OCI-LY7 (cell line): Measurements from ENCODE around the gene IL12RB2. TPM values are rescaled to one million over a fixed set of nuclear protein-coding genes. Genes with fewer than 3 reads are reported as not detected.

Experiments
- BruUV-seq: library from RNA; stranded (reverse); fragments of 400-500 nt; replicated peaks from 2 replicates; lab custom pipeline; 2021; lab: Mats Ljungman, UMichigan
- CTCF ChIA-PET: fragments of 300-600 bp; sonication (Branson Sonifier 250); formaldehyde crosslinking; loops from one replicate; lab custom pipeline; 2022; ENCODE audit warnings: antibody characterized with exemption; ENCODE audit not compliant: unreplicated experiment; lab: Charles Lee
- POLR2A ChIA-PET: fragments of 300-600 bp; sonication (Branson Sonifier 250); formaldehyde crosslinking; loops from one replicate; lab custom pipeline; 2022; ENCODE audit warnings: antibody characterized with exemption; lab: Charles Lee
- DNase-seq: peaks from one replicate; pipeline ENCODE4 v3.0.0-alpha.2; 2015; ENCODE audit warnings: low spot score
- H2AFZ ChIP-seq: fragments of 200-600 bp; sonication (generic), shearing (Covaris generic); 2 replicates; pipeline ENCODE4 v1.6.1; 2014; ENCODE audit warnings: mild to moderate bottlenecking, antibody characterized with exemption, low read length, moderate library complexity
- H3K27ac ChIP-seq: fragments of 200-600 bp; sonication (generic); 2 replicates; pipeline ENCODE4 v1.5.1; 2014; ENCODE audit warnings: mixed run types, low read depth, mild to moderate bottlenecking, moderate library complexity, low read length, inconsistent platforms; ENCODE audit not compliant: poor library complexity, severe bottlenecking
- H3K36me3 ChIP-seq: fragments of 200-600 bp; sonication (generic); 2 replicates; pipeline ENCODE4 v1.6.1; 2014; ENCODE audit warnings: mild to moderate bottlenecking, antibody characterized with exemption, low read length, moderate library complexity, mixed read lengths; ENCODE audit not compliant: insufficient read depth
- H3K4me1 ChIP-seq: fragments of 200-600 bp; sonication (generic); 2 replicates; pipeline ENCODE4 v1.5.1; 2014; ENCODE audit warnings: mild to moderate bottlenecking, low read length; ENCODE audit not compliant: insufficient read depth, poor library complexity, severe bottlenecking
- H3K4me2 ChIP-seq: fragments of 200-600 bp; sonication (generic); 2 replicates; pipeline ENCODE4 v1.6.1; 2014; ENCODE audit warnings: mild to moderate bottlenecking, low read length
- H3K4me3 ChIP-seq: fragments of 200-600 bp; sonication (generic); 2 replicates; pipeline ENCODE4 v1.5.1; 2014; ENCODE audit warnings: mild to moderate bottlenecking, low read depth, low read length; ENCODE audit not compliant: poor library complexity, severe bottlenecking
- H3K79me2 ChIP-seq: fragments of 200-600 bp; sonication (generic); 2 replicates; pipeline ENCODE4 v1.6.1; 2016; ENCODE audit warnings: low read depth, mild to moderate bottlenecking, low read length, moderate library complexity, mixed read lengths; ENCODE audit not compliant: insufficient read depth
- H3K9me2 ChIP-seq: fragments of 200-600 bp; sonication (generic); 2 replicates; pipeline ENCODE4 v1.6.1; 2016; ENCODE audit warnings: mild to moderate bottlenecking, low read length, mixed read lengths; ENCODE audit not compliant: insufficient read depth
- H3K9me3 ChIP-seq: fragments of 200-600 bp; sonication (generic); 2 replicates; pipeline ENCODE4 v1.6.1; 2014; ENCODE audit warnings: mild to moderate bottlenecking, mixed run types, low read length, mixed read lengths
- H4K20me1 ChIP-seq: fragments of 200-600 bp; sonication (generic); 2 replicates; pipeline ENCODE4 v1.6.1; 2014; ENCODE audit warnings: mild to moderate bottlenecking, antibody characterized with exemption, low read length, moderate library complexity, mixed read lengths; ENCODE audit not compliant: insufficient read depth
- EZH2phosphoT487 ChIP-seq: fragments of 200-600 bp; sonication (generic); IDR thresholded peaks from 2 replicates; pipeline ENCODE4 v1.6.1; 2018; ENCODE audit warnings: low read depth, borderline replicate concordance, mild to moderate bottlenecking, mixed run types, antibody characterized with exemption, low read length, moderate library complexity, mixed read lengths
- intact Hi-C: fragments of 100-400 bp; cut with micrococcal nuclease; formaldehyde crosslinking; loops from one replicate; pipeline ENCODE4 v1.10.0; 2022; ENCODE audit not compliant: unreplicated experiment
- total RNA-seq, 2 experiments: library from RNA; depleted of rRNA in 1 of 2; stranded (reverse); fragments of >200 nt in 1 of 2; shearing (Covaris generic) in 1 of 2; gene quantifications; 2 replicates each; pipeline ENCODE4 v1.2.3, GENCODE V29; 2014 to 2022
- TF ChIP-seq, protein P1 (sequence below): fragments of 200-600 bp; sonication (generic); conservative IDR thresholded peaks from 2 replicates; pipeline ENCODE4 v1.5.1; 2014; ENCODE audit warnings: mild to moderate bottlenecking, antibody characterized with exemption, low read length, moderate library complexity, mixed read lengths

The IL12RB2 gene
- total RNA-seq, 2 experiments from 2014 or later, result not detected

- H2AFZ ChIP-seq, result no peak overlapping the region
- no peaks in the 10 kb centered on the region for H3K4me1 ChIP-seq
- H3K27ac ChIP-seq, result no peak overlapping the region
- no TSS peak for BruUV-seq
- no peaks in the 10 kb centered on the region for H3K9me2 ChIP-seq
- H3K79me2 ChIP-seq, result no peaks in the 10 kb centered on the region
- no peak for TF ChIP-seq EZH2phosphoT487
- TF ChIP-seq, protein P1, sequence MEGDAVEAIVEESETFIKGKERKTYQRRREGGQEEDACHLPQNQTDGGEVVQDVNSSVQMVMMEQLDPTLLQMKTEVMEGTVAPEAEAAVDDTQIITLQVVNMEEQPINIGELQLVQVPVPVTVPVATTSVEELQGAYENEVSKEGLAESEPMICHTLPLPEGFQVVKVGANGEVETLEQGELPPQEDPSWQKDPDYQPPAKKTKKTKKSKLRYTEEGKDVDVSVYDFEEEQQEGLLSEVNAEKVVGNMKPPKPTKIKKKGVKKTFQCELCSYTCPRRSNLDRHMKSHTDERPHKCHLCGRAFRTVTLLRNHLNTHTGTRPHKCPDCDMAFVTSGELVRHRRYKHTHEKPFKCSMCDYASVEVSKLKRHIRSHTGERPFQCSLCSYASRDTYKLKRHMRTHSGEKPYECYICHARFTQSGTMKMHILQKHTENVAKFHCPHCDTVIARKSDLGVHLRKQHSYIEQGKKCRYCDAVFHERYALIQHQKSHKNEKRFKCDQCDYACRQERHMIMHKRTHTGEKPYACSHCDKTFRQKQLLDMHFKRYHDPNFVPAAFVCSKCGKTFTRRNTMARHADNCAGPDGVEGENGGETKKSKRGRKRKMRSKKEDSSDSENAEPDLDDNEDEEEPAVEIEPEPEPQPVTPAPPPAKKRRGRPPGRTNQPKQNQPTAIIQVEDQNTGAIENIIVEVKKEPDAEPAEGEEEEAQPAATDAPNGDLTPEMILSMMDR, result no peak
- H3K9me3 ChIP-seq, result no peaks in the 10 kb centered on the region
- no peak for DNase-seq
- no peaks in the 10 kb centered on the region for H4K20me1 ChIP-seq
- intact Hi-C loops, result no loop called here
- H3K4me2 ChIP-seq, result no peak overlapping the region
- ChIA-PET CTCF (no interaction called here), POLR2A (no interaction called here)
- H3K36me3 ChIP-seq, result no peaks in the 10 kb centered on the region
- H3K4me3 ChIP-seq, result no peak overlapping the region
These were observed 10.1 kb downstream of the IL12RB2 start for GRCh38 chr1:67317803-67318202.

DNA sequence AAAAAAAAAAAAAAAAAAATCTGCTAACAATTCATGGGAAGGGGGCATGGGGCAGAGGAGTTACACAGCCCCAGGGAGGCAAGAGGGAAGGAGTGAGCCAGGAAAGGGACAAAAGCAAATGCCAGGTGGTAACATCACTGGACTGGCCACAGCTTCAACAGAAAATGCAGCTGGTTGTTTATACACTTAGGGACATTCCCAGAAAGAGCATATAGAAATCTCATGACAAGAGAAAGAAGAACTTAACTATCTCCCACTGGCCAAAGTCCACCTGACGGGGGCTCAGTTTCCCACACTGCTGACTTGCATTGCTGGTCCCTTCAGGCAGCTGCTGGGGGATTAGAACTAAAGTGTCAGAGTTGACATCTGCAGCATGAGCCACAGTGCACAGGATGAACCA is 14.8 kb downstream of the IL12RB2 start:
- no peaks in the 10 kb centered on the region for H4K20me1 ChIP-seq
- H3K4me2 ChIP-seq, result no peak overlapping the region
- ChIA-PET POLR2A (no interaction called here), CTCF (no interaction called here)
- H3K4me3 ChIP-seq, result no peak overlapping the region
- H3K9me2 ChIP-seq, result no peaks in the 10 kb centered on the region
- no peaks in the 10 kb centered on the region for H3K9me3 ChIP-seq
- TF ChIP-seq EZH2phosphoT487, result no peak
- TF ChIP-seq, protein P1, result no peak
- no peaks in the 10 kb centered on the region for H3K4me1 ChIP-seq
- H2AFZ ChIP-seq, result no peak overlapping the region
- no peaks in the 10 kb centered on the region for H3K79me2 ChIP-seq
- no TSS peak for BruUV-seq
- intact Hi-C loops, result no loop called here
- no peak for DNase-seq
- no peak overlapping the region for H3K27ac ChIP-seq
- H3K36me3 ChIP-seq, result no peaks in the 10 kb centered on the region

GRCh38 chr1:67323087-67323486 is 15.4 kb downstream of the IL12RB2 start:
- intact Hi-C loops, result no loop called here
- Histone ChIP-seq H2AFZ (no peak overlapping the region), H3K27ac (no peak overlapping the region), H3K4me3 (no peak overlapping the region), H3K36me3 (no peaks in the 10 kb centered on the region), H4K20me1 (no peaks in the 10 kb centered on the region), H3K9me3 (no peaks in the 10 kb centered on the region), H3K9me2 (no peaks in the 10 kb centered on the region), H3K79me2 (no peaks in the 10 kb centered on the region), H3K4me1 (no peaks in the 10 kb centered on the region), H3K4me2 (no peak overlapping the region)
- CTCF ChIA-PET, result no interaction called here
- no peak for DNase-seq
- BruUV-seq, result no TSS peak
- no peak for TF ChIP-seq EZH2phosphoT487
- TF ChIP-seq, protein P1, result no peak
- POLR2A ChIA-PET, result interaction anchor here (0.6 kb wide), 1 partner anchor 44 kb away, joined by 3 read pairs; no protein-coding TSS in a partner anchor
